Measurements from ENCODE around the gene OSM.
A peak's percentile ranks its signal among the peaks of the same experiment; 100 is the strongest.

Gene OSM

DNA sequence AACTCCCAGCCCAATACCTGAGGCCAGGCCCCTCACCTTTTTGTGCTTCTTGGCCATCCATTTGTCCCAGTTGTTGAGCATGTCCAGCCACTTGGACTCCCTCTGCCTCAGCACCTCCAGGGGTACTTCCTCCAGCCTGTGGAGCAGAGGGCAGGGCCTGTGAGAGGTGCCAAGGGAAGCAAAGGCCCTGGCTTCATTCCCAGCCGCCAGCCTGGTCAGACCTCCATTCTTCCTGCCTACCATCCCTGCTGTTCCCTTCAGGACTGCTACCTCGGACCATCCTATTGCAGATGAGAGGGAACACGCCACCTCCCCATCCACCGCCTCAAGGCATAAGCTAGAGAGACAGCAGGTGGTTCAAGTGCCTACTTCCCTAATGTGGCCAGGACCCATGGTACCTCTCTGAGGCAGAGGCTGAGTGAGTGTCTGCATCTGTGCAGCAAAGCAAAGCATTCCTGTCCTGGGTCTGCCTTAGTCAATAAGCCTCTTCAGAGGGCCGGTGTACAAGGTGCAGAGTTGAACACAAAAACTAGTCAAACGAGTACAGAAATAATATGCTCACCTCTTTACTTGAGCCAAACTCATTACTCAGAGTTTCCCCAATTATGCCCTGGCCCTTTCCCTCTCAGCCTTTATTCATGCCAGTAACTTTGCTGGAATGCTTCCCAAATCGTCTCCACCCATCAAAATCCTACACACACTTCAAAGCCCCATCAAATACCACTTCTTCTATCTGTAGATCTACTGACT, 38.0 kb upstream of the OSM start:
- H3K9me3 Mint-ChIP-seq = no peaks in the 10 kb centered on the region
- peaks cover 98% of the 10 kb centered on the region for H3K4me1 Mint-ChIP-seq
- peaks cover 2% of the 10 kb centered on the region for H3K36me3 Mint-ChIP-seq
- H3K4me3 Mint-ChIP-seq = peak overlapping the region; percentile 82
- no peaks in the 10 kb centered on the region for H3K27me3 Mint-ChIP-seq
- peak overlapping the region; percentile 90 for H3K27ac Mint-ChIP-seq

DNA sequence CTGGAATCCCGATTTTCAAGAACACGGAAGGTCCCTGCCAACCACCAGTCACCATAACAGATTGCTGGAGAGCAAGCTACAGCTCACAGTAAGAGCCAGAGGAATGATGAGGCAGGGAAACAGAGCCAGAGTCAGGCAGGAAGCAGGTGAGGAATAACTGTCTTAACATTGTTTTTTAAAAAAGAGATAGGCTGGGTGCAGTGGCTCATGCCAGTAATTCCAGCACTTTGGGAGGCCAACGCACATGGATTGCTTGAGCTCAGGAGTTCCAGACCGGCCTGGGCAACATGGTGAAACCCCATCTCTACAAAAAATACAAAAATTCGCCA, 36.1 kb upstream of the OSM start:
- Mint-ChIP-seq H3K9me3 (no peaks in the 10 kb centered on the region), H3K4me3 (peak overlapping the region; percentile 47), H3K27ac (peak overlapping the region; percentile 90), H3K27me3 (no peaks in the 10 kb centered on the region), H3K4me1 (peaks cover 95% of the 10 kb centered on the region), H3K36me3 (peaks cover 3% of the 10 kb centered on the region)

DNA sequence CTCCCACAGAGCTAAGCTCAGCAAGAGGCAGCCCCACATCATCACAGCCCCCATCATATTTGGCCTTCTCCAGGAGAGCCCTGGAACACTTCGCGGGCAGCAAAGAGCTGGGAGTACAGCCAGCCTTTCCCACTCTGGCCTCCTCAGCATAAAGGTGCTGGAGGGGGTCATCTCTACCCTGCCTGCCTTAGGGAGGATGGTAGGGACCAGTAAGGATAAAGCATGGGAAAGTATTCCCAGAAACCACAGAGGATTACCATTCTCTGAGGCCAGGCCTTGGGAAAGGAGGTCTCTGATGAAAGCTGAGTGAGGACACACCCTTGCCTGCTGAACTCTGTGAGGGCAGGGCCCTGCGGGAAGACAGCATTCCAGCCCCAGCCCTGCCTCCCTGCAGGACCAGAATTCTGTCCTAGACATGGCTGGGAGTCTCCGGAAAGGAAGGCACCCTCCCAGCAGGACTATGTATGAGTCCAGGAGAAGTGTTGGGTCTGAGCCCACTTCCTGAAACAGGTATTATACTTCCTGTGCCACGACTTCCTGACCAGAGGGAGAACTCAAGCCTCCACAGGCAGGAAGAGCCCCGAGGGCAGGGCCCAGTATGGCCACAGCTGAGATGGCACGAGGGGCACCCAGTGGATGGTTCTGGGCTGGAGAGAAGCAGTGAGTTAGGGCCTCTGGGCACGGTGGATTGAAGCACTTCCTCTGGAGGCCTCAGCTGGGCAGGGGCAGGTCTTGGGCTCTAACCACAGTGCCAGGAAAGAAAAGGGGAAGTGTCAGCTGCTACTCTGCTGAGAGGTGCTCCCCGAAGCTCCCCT, 35.6 kb upstream of the OSM start:
- no peaks in the 10 kb centered on the region for H3K27me3 Mint-ChIP-seq

DNA sequence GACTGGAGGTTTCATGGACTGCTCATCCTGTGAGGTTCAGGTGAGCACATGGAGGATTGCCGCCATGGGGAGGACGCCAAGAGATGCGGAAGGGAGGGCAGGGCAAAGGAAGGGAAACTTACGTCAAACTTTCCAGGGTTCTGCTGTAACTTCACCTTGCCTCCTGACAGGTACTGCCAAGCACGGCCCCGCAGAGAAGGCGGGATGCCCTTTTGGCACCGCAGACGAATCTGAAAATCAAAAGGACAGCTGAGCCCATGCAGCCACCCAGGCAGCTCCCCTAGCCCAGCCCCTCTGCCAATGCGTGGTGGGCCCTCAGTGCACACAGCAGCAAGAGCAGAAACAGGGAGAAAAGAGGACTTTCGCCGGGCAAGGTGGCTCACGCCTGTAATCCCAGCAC, 32.7 kb upstream of the OSM start:
- no peaks in the 10 kb centered on the region for H3K27me3 Mint-ChIP-seq
- H3K36me3 Mint-ChIP-seq = peaks cover 3% of the 10 kb centered on the region
- no peaks in the 10 kb centered on the region for H3K9me3 Mint-ChIP-seq
- peaks cover 88% of the 10 kb centered on the region for H3K4me1 Mint-ChIP-seq
- H3K4me3 Mint-ChIP-seq = no peak overlapping the region
- peak overlapping the region; percentile 93 for H3K27ac Mint-ChIP-seq

More for the DNA sequence above, 35.6 kb upstream of the OSM start:
- Mint-ChIP-seq H3K27ac (peak overlapping the region; percentile 90), H3K36me3 (peaks cover 3% of the 10 kb centered on the region), H3K4me1 (peaks cover 96% of the 10 kb centered on the region), H3K9me3 (no peaks in the 10 kb centered on the region), H3K4me3 (peak overlapping the region; percentile 47)

DNA sequence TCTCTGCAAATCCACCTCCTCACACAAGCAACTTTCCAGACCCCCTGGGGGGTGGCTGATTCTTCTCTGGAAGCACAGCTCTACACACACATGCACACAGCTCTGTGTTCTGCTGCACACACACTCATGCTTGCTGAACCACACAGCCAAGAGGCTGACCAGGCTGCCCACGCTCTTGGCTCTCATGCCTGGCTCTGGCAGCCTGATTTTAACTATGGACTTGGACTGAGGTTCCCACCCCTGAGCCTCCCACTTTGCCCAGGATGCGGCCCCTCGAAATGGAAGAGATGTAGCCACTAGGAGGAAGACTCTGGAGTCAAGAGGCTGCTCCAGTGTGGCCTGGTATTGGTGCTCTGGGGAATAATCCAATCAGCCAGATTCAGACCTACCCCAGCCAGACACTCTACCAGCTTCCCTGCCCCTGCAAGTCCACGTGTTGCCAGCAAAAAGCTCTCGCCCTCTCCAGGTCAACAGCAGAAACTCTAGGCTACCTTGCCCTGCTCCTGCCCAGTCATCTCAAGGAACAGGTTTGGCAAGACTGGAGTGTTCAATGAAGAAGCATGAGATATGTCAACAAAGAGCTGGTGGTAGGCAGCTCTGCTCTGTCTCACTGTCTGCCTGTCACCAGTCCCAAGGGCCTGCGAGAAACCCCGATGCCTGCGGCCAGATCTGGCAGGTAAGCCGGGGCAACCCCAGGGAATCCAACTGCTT, 31.5 kb upstream of the OSM start:
- Mint-ChIP-seq H3K27me3 (no peaks in the 10 kb centered on the region), H3K9me3 (no peaks in the 10 kb centered on the region), H3K4me3 (peak overlapping the region; percentile 33), H3K27ac (peak overlapping the region; percentile 93), H3K4me1 (peaks cover 80% of the 10 kb centered on the region), H3K36me3 (peaks cover 1% of the 10 kb centered on the region)

DNA sequence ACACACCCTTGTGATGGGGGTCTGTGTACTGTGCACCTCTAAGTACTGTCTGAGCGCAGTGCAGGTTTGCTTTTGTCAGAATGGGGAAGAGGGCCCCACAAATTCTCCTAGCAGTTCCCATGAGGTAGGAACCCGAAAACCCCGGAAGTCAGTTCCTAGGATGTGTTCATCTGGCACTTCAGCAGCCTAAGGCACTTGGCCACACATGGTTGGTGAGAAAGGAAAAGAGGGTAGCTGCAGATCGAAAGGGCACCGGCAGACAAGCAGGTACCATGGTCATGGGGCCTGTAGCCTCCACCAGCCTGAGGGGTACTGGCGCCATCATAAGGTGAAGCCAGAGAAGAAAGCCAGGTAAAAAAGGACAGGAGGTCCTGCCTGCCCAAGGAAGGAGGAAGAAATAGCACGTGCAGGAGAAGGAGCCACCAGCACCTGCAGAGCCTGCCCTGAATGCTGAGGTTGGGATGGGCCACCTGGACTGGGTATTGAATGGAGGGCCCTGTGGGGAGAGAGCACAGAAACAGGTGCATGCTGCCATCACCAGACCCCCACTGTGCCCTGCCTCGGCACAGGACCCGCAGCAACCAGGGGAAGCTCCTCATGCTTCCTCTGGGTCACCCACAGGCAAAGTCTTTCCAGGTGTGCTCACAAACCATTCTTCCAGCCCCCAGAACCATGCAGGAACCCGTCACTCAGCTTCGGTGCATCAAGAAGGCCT, 30.8 kb upstream of the OSM start:
- H3K4me1 Mint-ChIP-seq = peaks cover 72% of the 10 kb centered on the region
- peak overlapping the region; percentile 31 for H3K4me3 Mint-ChIP-seq
- H3K27ac Mint-ChIP-seq = peak overlapping the region; percentile 93
- H3K27me3 Mint-ChIP-seq = no peaks in the 10 kb centered on the region
- H3K9me3 Mint-ChIP-seq = no peaks in the 10 kb centered on the region
- peaks cover 1% of the 10 kb centered on the region for H3K36me3 Mint-ChIP-seq

DNA sequence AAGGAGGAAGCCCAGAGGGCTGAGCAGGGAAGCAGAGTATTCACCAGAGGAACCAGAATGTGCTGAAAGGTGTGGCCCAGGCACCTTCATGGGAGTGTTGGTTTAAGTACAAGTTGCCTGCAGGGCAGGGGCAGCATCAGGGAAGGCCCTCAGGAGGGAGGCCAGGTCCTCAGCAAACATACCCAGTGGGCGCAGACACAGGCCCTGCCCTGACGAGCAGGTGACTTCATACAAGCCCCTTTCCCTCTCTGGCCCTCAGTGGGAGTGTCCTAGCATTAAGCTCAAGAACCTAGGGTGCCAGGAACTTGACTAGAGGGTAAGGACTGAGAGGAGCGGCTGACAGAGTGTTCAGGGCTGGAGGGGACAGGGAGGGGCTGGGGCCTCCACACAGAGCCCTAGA, 30.2 kb upstream of the OSM start:
- H3K9me3 Mint-ChIP-seq = no peaks in the 10 kb centered on the region
- peaks cover 67% of the 10 kb centered on the region for H3K4me1 Mint-ChIP-seq
- H3K36me3 Mint-ChIP-seq = peaks cover 1% of the 10 kb centered on the region
- H3K4me3 Mint-ChIP-seq = no peak overlapping the region
- H3K27me3 Mint-ChIP-seq = no peaks in the 10 kb centered on the region
- H3K27ac Mint-ChIP-seq = peak overlapping the region; percentile 93

DNA sequence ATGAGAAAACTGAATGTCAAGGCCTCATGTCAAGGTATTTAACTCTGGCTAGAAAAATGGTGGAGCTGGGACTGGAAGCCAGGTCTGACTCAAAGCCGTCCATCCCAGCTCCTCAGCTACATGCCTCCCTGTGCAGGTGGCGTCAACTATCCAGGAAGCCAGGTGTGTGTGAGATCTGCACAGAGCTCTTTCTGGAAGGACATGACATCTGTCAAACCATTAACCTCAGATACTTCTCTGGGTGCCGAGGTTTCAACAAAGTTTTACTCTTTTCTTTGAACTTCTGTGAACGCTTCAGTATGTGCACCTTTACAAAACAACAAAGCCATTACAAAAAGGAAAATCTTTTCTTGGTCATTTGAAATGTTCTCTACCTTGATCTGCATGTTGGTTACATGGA, 29.7 kb upstream of the OSM start:
- Mint-ChIP-seq H3K27ac (peak overlapping the region; percentile 93), H3K36me3 (peaks cover 1% of the 10 kb centered on the region), H3K4me1 (peaks cover 65% of the 10 kb centered on the region), H3K9me3 (no peaks in the 10 kb centered on the region), H3K27me3 (no peaks in the 10 kb centered on the region), H3K4me3 (peak overlapping the region; percentile 26)

DNA sequence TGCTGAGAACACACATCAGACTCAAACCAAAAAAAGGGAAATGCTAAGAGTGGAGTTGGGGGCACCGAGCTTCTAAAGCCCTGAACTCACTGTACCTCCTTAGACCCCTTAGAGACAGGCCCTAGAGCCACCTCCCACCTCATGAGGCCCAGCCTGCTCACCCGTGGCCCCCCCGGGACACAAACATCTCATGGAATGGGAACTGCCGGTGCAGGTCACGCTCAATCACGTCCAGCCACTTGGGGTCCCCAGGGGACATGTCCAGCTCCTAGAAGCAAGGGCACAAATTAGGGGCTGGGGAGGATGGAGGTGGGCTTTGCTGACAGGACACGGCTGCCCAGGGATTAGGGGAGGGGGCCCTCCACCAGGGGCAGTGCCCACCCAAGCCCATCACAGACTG, 28.9 kb upstream of the OSM start:
- Mint-ChIP-seq H3K4me1 (peaks cover 64% of the 10 kb centered on the region), H3K9me3 (no peaks in the 10 kb centered on the region), H3K27me3 (no peaks in the 10 kb centered on the region), H3K4me3 (no peak overlapping the region), H3K27ac (peak overlapping the region; percentile 79), H3K36me3 (peaks cover 1% of the 10 kb centered on the region)

DNA sequence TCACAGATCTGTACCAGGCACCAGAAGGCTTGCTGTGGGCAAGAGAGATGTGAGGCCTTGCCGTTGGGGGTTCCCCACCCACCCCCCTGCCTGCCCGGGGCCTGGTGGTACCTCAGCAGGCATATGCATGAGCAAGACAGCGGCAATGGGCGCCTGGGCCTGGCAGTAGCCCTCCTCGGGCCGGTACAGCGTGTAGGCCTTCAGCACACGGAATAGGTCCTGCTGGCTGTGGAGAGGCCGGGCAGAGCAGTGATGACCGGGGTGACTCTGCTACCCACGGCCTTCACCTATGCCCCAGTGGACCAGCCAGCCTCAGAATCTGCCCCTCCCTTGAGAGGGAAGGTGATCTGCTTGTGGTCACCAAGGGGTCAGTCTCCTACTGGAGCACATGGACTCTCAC, 28.2 kb upstream of the OSM start:
- Mint-ChIP-seq H3K36me3 (peaks cover 1% of the 10 kb centered on the region), H3K4me1 (peaks cover 64% of the 10 kb centered on the region), H3K4me3 (no peak overlapping the region)

DNA sequence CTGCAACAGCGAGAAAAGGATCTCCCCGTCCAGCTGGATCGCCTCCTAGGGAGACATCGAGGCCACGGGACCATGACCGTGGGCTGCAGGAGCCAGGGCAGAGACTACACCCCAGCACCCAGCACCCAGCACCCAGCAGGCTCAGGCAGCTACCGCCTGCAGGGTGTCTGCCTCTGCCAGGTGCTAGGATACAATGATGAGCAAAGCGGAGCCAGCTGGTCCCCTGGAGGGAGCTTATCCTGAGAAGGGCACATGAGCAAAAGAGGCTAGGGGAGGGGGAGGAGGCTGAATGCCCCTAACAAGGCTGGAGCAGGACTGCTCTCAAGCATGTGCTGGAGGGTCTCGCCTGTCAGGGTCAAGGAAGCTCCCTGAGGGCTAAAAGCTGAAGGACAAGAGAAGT, 27.4 kb upstream of the OSM start:
- peaks cover 63% of the 10 kb centered on the region for H3K4me1 Mint-ChIP-seq
- H3K4me3 Mint-ChIP-seq = no peak overlapping the region
- no peaks in the 10 kb centered on the region for H3K9me3 Mint-ChIP-seq
- H3K27me3 Mint-ChIP-seq = no peaks in the 10 kb centered on the region
- no peaks in the 10 kb centered on the region for H3K36me3 Mint-ChIP-seq
- H3K27ac Mint-ChIP-seq = peak overlapping the region; percentile 59

More for the DNA sequence above, 28.2 kb upstream of the OSM start:
- no peak overlapping the region for H3K27ac Mint-ChIP-seq
- H3K9me3 Mint-ChIP-seq = no peaks in the 10 kb centered on the region
- no peaks in the 10 kb centered on the region for H3K27me3 Mint-ChIP-seq

DNA sequence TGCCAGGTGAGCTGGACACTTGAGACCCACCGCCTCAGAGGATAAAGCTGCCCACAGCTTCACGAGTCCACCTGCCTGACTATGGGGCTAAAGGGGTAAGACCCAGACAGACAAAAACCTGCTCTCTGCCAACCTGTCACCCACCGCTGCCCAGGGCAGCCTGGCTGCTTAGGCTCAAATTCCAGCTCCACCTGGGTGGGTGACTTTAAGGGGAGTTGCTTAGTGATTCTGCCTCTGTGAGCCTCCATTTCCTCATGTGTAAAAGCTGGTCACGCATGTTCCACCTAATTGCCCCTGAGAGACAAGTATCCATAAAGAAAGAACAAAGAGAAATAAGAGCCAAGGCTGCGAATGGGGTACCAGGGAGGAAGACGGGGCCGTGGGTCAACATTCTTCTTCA, 26.4 kb upstream of the OSM start:
- Mint-ChIP-seq H3K27ac (peak overlapping the region; percentile 65), H3K36me3 (no peaks in the 10 kb centered on the region), H3K4me1 (peaks cover 58% of the 10 kb centered on the region), H3K9me3 (no peaks in the 10 kb centered on the region), H3K4me3 (no peak overlapping the region), H3K27me3 (no peaks in the 10 kb centered on the region)

DNA sequence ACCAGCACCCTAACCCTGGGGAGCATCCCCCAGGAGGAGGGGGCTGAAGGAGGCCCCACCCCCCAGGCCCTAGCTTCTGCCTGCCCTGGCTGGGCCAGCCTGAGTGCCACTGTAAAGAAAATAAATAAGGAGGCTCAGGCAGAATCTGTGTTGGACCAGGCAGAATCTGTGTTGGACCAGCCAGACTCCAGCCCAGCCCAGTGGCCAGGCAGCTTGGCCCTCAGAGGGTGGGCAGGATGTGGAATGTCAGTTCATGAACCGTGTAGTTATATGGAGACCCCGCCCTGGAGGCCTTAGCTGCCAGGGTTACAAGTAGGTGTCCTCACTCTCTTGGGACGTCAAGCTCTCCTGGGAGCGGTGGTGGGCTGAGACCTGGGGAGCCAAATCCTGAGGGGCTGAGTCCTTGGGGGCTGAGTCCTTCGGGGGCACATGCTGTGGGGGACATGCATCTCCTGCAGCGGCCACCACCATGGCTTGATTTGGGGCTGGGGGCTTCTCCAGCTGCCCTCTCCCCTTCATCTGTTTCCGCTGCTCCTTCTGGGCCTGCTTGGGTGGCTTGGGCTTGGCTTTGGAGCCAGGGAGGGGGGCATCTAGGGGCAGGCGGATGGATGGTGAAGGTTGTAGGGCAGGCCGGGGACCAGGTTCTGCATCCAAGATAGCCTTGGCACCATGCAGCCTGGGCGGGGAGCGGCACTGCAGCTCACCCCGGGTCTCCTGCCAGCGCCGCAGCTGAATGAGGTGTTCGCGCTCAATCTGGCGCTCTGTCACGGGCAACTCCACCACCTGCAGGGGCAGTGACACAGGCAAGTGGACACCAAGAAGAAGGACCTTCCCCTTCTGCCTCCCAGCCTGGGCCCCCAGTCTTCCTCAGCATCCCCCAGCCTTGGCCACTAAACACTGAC, 25.7 kb upstream of the OSM start:
- Mint-ChIP-seq H3K36me3 (no peaks in the 10 kb centered on the region), H3K4me1 (peaks cover 55% of the 10 kb centered on the region), H3K27me3 (no peaks in the 10 kb centered on the region), H3K4me3 (no peak overlapping the region), H3K9me3 (no peaks in the 10 kb centered on the region), H3K27ac (peak overlapping the region; percentile 23)

DNA sequence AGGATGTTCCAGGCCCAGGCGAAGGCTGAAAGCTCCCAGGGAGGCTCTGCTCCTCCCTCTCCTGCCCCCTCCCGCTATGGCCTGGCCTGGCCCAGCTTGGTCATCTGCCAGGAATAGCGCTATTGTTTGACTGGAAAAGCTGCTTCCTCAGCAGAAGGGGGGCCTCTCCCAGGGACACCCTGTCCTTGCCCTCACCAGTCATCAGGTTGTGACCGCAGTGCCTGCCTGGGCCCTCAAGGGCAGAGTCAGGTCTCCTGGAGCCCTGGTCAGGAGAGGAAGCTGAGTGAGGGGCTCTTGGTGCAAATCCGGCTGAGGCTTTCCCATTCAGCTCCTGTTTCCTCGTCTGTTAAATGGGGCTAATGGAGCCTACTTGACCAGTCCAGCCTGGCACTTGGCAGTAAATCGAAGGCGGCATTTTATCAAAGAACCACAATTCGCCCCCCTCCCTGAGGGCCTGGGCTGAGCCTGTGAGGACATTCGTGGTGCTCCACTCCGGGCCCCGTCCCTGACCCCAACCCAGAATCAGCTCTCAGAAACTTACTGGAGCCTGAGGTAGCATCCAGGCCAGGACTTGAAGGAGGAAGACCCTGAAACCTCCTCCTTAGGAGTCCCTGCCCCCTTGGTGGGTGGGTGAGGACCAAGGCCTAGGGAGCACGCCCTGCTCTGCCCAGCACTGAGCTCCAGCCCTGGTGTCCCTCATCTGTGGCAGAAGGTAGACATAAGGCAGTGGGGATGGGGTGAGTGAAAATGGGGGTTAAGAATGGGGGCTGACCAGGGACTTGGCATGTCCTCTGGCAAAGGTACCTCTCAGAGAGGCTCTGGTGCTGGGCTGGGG, 24.6 kb upstream of the OSM start:
- H3K4me1 Mint-ChIP-seq = peaks cover 50% of the 10 kb centered on the region
- no peaks in the 10 kb centered on the region for H3K9me3 Mint-ChIP-seq
- H3K36me3 Mint-ChIP-seq = no peaks in the 10 kb centered on the region
- H3K27me3 Mint-ChIP-seq = no peaks in the 10 kb centered on the region
- peak overlapping the region; percentile 23 for H3K27ac Mint-ChIP-seq
- H3K4me3 Mint-ChIP-seq = no peak overlapping the region
